Adipose tissue (tissue), 3 donors: ENCODE measurements around the gene OR6A2. TPM values are rescaled to one million over a fixed set of nuclear protein-coding genes. Genes with fewer than 3 reads are reported as not detected.
"Not testable (repeated sequence)": the region's sequence is repeated elsewhere in the genome, so short reads cannot be mapped to it uniquely, and the experiment has no call there.

Source experiments
- H3K27ac ChIP-seq: one replicate; pipeline ENCODE4 v1.5.1; 2013; ENCODE audit warnings: low read depth, low read length
- WGBS, 3 donors: extraction: QIAGEN DNeasy Blood & Tissue Kit; methylation state at CpG; one replicate each; pipeline ENCODE4 v1.1.7; 2013; 5-methylcytosine and 5-hydroxymethylcytosine counted together
- polyA plus RNA-seq, 3 donors: library from polyadenylated mRNA; stranded (reverse); fragments of 200-250 nt; gene quantifications; one replicate each; pipeline ENCODE4 v1.2.3, GENCODE V29; 2013
- donor health status: healthy with polysubstance abuse.
- donor health status: Bipolar disorder and iron deficiency.
- donor health status: healthy.

Gene OR6A2
- polyA plus RNA-seq, result not detected

DNA sequence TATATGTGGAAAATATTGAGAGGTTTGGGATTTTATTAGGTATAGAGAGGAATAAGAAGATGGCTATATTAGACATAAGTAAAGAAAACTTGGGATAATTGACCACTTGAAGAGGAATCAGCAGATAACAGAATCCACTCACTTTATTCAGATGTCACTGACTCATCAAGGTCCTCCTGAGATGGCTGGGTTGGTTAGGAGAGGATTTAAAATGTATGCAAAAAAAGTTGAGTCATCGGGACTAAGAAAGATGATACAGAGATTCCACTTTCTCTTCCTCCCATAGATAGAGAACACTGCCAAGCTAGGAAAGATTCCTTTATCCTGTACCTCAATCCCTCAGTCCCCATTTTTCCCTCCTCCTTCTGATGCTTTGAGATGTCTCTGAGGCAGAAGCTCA, at the start of gene OR6A2:
OR6A2 (minus strand) TSS at position 288 of the 400 bp plus-strand sequence. CDS start 3,981 bp downstream, outside the sequence.
- no peak within 1 kb of the TSS for H3K27ac ChIP-seq
- WGBS, 3 donors, result 78 to 81% (median 79%) methylated on average over 1 of the region's 1 CpG

DNA sequence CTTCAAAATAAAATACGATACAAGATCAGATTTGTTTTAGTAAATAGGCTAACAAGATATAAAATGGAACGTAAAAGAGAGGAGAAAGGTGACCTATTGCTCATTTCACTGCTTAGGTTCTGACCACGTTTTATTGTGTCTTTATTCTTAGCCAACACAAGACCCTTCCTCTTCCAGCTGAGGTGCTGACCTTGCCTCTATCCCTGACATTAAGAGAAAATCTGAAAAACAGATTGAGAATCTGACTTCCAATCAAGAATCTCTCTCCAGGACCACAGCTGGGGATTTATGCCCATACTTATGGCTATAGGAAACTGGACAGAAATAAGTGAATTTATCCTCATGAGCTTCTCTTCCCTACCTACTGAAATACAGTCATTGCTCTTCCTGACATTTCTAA, 45.9 kb upstream of the OR6A2 start, which contains the start of gene OR10A5:
OR10A5 (plus strand) TSS at position 301 of the 400 bp plus-strand sequence; CDS start at position 301, 0 bp downstream.
- no peak within 1 kb of the TSS for H3K27ac ChIP-seq
- WGBS, 3 donors, result 69 to 74% (median 71%) methylated on average over 3 of the region's 3 CpGs

DNA sequence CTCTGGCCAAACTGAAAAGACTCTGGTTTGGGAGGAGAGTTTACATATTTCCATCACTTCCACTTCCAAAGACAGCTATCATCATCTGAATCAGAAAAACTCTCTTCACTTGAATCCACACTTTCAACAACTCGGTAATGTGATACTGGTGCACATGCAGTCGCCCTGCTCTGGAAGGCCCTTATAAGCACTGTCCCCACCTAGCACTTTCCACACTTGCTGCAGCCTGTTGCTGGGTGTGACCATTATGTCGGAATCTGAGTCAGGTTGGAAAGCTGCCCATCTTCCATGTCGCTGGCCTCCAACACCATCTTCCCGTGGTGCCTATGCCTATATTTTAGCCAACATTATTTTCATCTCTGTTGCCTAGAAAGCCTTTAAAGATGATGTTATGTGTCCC, 44.9 kb upstream of the OR6A2 start:
- 89 to 91% (median 91%) methylated on average over 5 of the region's 5 CpGs for WGBS, 3 donors
- no peak overlapping the region for H3K27ac ChIP-seq

DNA sequence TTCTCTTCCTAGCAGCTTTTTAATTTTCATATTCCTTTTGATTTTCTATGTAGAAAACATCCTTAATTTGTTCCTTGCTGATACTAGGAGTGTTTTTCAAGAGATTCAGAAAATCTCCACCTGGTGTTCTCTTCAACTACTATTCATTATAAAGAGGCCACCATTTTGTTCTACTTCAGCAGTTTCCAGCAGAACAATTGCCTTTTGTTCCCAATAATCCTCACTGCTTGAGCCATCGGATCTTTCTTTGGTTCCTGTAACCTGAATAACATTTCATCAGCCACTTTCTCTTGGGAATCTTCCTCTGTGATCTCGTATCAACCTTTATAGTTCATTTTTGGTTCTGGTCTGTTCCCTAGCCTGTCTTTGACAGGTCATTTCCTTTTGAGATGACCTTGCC, 44.2 kb upstream of the OR6A2 start:
- WGBS, 3 donors, result 51 to 66% (median 58%) methylated on average over 2 of the region's 2 CpGs

DNA sequence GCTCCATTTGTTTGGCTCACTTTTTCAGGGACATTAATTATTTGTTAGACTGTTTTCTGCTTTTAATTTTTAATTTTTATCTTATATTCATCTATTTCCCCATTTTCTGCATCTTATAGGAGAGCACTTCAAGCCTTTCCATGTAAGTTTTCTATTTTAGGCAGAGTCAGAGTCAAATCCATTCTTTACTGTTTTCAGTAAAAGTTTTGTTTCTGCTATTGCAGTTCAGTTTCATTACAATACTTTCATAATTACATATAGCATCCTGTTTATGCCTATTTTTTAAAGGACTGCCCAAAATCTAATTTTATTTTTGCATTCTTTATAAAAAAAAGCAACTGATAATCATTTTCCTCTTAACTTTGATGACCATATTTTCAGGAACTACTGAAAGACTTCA, 42.2 kb upstream of the OR6A2 start:
- no peak overlapping the region for H3K27ac ChIP-seq

More for the DNA sequence above, 44.2 kb upstream of the OR6A2 start:
- no peak overlapping the region for H3K27ac ChIP-seq

DNA sequence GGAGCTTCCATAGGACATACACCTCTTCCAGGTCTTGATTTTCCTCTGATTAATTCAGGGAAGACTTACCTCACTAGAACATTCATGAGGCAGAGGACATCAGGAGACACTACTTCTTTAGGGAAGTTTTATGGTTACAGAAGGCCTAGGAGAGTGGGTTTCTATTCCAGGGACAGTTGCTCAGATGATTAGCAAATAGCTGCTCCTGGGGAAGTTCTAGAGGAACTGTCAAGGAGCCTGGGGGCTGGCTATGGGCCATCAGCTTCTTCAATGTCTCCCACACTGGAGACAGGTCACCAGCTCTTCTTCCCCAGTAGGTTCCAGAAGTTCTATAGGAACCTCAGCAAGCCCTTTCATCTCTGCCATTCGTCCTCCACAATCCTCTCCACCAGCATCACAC, 34.5 kb upstream of the OR6A2 start:
- 63 to 81% (median 63%) methylated on average over 1 of the region's 1 CpG for WGBS, 3 donors

DNA sequence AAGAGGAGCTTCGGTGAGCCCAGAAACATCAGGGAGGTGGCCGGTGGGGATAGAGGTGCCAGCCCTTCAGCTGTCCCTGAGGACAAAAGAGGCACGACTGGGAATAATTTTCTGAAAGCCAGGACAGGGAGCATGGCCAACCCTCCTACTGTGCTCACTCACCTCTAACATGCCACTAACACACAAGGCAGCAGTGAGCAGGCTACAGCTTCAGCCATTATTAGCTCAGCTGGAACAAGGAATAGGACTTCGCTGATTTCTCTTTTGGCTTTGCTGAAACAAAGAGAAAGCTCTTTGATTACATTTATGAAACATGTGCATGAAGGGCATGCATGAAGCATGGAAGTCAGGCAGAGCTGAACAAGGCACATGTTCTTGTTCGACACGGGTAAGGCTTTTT, 33.9 kb upstream of the OR6A2 start:
- H3K27ac ChIP-seq, result no peak overlapping the region
- WGBS, 3 donors, result 77 to 81% (median 77%) methylated on average over 6 of the region's 6 CpGs

More for the DNA sequence above, 34.5 kb upstream of the OR6A2 start:
- no peak overlapping the region for H3K27ac ChIP-seq

DNA sequence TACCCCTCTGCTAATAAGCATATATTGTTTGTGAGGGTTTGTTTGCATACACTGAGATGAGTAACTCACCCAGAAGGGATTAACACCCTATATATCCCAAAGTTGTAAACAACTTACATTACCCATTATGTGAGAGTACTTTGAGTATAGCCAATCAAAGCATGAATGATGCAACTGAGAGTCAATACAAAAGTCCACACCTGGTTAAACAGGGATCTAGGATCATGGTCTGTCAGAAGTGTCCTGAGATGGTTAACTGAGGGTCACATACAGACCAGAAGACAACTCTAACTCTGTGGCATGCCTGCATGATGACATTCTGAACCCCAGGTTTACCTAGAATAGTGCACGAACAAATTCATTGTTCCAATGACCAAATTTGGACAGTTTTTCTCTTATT, 28.6 kb upstream of the OR6A2 start:
- H3K27ac ChIP-seq, result no peak overlapping the region
- WGBS, 3 donors, result 73 to 94% (median 78%) methylated on average over 1 of the region's 1 CpG

DNA sequence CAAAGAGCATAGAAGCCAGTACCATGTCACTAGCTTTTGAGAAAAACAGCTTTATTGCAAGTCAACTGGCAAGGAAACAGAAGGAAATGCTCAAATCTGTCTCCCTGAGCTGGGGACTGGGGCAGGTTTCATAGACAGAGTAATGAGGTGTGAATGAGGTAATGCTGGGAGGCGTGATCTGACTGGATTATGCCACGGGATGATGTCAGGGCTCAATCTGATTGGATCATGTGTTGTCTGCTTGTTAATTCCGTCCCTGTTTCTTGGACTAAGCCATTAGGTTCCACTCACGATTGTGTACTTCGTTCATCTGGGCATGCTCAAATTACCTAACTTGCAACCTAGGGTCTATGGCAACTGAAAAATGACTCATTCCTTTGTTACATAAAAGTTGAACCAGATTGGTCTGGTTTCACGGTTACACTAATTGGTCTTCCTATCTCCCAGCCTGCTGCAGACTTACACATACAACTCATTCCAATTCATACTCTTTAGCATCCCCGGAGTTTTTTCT, 25.8 kb upstream of the OR6A2 start:
- H3K27ac ChIP-seq, result no peak overlapping the region
- WGBS, 3 donors, result 79 to 83% (median 82%) methylated on average over 7 of the region's 7 CpGs

DNA sequence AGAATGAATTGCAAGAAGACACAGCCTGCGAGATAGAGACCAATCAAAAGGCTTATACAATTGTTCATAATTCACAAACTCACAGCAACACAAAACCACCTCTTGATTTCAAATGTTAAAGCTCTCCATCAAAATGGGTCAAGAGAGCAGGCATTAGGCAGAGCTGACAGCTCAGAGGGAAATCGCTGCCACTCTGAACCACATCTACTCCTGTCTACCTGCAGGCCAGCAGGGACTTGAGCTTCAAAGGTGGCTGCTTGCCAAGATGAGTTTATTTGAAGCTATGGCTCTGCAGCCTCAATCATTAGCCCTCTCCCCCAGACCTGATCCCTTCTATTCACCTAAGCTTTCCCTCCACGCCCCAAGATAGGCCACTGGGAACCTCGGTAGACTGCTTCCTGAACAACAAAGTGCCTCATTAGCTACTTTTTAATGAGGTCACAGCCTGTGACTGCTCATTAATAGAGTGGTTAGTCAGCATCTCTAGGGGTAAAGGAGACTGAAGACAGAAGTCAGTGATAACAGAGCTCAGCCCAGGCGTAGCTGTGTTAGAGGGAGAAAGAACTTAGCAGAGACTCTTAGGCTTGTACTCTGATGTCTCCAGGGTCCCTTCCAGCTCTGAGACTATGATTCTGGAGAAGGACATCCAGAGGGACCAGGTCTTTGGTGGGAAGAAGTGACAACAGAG, 24.8 kb upstream of the OR6A2 start:
- 56 to 77% (median 74%) methylated on average over 5 of the region's 5 CpGs for WGBS, 3 donors
- no peak overlapping the region for H3K27ac ChIP-seq

DNA sequence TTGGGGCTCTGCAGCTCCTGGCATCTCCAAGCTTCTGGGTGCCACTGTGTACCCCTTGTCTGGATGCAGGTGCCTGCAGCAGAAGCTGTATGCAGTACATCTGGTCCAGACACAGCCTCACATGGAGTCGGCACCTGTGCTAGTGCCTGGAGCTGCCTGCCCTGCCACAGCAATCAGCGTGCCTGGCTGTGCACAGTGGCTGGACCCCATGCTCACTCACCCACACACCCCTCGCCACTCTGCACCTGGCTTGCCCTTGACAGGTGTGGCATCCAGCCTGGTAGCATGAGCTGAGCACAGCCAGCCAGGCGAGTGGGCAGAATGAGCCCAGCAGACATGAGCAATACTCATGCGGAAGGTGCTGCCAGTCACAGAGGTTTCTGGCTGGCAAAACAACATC, 19.5 kb upstream of the OR6A2 start:
- 86 to 91% (median 90%) methylated on average over 5 of the region's 5 CpGs for WGBS, 3 donors

DNA sequence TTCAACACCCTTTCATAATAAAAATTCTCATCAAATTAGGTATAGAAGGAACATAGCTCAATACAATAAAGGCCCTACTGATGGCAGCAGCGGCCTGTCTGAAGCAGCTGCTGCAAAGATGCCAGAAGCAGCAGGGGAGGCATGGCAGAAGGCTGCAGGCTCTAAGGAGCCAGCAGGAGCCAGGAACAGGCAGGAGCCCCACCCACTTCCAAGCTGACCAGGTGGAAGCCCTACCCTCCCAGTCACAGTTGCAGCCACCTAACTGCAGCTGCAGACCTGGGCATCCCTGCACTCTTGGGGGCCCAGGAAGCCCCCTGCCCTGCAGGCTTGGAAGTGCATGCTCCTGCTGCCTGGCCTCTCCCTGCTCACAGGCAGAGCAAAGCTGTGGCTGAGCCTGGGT, 18.2 kb upstream of the OR6A2 start:
- no peak overlapping the region for H3K27ac ChIP-seq
- WGBS, 3 donors, result 56 to 75% (median 65%) methylated on average over 1 of the region's 1 CpG

More for the DNA sequence above, 19.5 kb upstream of the OR6A2 start:
- H3K27ac ChIP-seq, result no peak overlapping the region

DNA sequence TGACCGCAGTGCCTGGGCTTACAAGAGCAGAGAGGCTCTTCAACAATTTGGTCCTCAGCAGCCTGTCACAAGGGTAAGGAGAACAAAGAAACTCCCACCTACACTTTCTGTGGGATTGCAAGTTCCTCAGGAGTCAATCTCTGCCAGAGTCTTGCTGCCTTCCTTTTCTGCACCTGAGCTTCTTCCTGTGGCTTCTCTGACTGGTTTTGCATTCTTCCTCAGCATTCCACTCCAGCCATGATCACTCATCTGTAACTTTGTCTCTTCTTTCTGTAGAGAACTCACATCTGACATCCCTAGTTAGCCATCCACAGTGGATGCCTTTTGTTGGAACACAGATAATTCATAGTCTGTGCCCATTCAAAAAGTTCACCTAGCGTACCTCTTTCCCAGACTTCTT, 14.2 kb upstream of the OR6A2 start:
- 60 to 72% (median 71%) methylated on average over 2 of the region's 2 CpGs for WGBS, 3 donors
- H3K27ac ChIP-seq, result no peak overlapping the region

DNA sequence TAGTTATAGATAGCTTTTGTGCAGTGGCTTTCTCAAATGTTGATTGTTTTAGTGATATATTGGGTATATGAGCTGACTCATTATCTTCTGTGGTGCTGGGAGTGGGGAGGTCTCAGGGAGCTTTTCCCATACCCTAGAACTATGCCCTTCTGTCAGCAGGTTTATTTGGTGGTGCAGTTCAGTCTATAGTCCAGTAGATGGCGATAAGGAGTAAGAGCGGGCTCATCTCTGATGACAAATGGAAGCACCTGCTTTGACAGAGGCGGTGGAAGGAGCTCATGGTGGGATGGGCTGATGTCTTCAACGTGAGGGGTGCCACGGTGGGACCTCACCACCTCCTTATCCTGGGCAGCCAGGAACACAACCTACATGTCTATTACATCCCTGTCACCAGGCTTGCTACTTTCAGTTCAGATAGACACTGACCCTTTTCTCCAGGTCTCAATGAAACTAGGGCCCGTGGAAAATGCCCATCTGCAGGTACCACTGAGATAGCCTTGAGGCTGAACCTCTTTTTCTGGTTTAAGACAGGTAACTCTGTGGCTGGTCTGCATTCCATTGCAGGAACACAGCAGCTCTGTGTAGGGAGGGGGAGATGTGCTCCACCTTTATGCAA, 13.0 kb upstream of the OR6A2 start:
- WGBS, 3 donors, result 14 to 18% (median 16%) methylated on average over 6 of the region's 6 CpGs

DNA sequence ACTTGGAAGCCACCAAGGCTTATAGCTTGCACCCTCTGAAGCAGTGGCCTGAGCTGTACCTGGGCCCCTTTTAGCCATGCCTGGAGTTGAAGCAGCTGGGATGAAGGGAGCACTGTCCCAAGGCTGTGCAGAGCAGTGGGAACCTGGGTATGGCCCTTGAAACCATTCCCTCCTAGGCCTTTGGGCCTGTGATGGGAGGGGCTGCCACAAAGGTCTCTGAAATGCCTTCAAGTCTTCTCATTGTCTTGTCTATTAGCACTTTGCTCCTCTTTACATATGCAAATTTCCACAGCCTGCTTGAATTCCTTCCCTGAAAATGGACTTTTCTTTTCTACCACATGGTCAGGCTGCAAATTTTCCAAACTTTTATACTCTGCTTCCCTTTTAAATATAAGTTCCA, 1.6 kb upstream of the OR6A2 start:
- H3K27ac ChIP-seq, result not testable (repeated sequence)

More for the DNA sequence above, 13.0 kb upstream of the OR6A2 start:
- H3K27ac ChIP-seq, result no peak overlapping the region

DNA sequence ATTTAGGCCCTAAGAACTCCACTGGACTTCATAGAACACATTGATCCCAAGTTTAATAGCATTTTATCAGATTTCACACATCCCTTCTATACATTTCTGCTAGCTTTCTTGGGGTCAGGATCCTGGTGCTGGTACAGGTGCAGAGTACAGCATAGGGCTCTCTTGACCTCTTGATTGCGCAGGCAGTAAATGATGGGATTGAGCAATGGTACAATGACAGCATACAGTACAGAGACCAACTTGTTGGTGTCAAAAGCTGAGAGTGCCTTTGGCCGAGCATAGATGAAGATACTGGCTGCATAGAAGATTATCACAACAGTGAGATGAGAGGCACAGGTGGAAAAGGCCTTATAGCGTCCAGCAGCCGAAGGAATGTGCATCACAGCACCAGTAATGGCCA, 4.8 kb downstream of the OR6A2 start:
- H3K27ac ChIP-seq, result no peak overlapping the region
- WGBS, 3 donors, result 83 to 88% (median 85%) methylated on average over 4 of the region's 4 CpGs

DNA sequence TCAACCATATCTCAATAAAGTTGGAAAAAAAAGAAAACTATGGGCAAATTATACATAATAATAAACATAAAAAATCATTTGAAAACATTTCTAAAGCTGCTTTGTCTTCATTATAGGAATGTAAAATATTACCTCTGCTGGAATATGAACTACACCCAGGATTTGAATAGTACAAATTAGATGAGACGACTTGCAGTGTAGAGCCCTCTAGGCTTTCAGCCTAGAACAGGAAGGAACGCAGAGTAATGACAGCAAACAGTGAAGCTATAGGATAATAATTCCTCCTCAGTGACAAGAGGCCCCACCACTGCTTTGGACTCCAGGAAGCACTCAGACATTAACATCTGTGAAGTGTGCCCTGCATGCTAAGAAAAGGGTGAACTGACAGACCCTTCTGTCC, 8.9 kb downstream of the OR6A2 start:
- H3K27ac ChIP-seq, result no peak overlapping the region
- WGBS, 3 donors, result 56 to 61% (median 58%) methylated on average over 2 of the region's 2 CpGs

DNA sequence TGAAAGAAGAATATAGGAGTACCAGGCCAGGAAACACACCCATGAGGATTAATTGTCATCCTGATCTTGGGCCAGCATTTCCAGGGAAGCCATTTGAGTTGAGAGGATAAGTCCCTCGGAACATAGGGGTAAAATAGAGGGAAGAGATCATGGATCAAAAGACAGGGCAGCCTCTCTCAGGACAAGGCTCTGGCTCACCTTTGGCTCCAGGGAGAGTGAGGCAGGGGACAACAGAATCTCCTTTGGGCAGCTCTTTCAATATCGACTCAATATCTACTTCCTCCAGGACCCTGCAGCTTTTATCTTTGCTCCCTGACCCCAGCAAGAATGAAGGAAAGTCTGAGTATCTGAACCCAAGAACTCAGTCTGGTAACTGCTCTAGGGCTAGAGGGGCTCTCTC, 16.8 kb downstream of the OR6A2 start, which contains the start of gene OR2AG1:
OR2AG1 (plus strand) TSS at position 301 of the 400 bp plus-strand sequence. CDS start 2,018 bp downstream, outside the sequence.
- 69 to 81% (median 76%) methylated on average over 2 of the region's 2 CpGs for WGBS, 3 donors
- H3K27ac ChIP-seq, result no peak within 1 kb of the TSS

DNA sequence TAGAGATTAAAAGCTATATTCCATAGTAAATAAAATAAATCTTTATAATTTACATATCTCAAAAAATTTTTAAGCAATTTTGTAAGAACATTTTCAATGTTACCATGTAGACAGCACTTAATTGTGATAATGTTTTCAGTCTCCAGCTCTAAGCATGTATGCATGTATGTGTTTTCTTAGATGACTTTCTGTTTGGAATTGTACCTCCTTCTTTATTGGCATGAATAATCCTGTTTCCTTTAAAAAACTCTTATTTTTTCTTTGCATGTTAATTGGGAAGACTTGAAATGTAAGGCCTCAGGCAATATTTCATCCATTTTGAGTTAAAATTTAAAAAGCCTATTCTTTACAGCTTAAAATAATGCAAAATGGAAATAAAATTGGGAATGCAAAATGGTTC, 18.7 kb downstream of the OR6A2 start:
- no peak overlapping the region for H3K27ac ChIP-seq

DNA sequence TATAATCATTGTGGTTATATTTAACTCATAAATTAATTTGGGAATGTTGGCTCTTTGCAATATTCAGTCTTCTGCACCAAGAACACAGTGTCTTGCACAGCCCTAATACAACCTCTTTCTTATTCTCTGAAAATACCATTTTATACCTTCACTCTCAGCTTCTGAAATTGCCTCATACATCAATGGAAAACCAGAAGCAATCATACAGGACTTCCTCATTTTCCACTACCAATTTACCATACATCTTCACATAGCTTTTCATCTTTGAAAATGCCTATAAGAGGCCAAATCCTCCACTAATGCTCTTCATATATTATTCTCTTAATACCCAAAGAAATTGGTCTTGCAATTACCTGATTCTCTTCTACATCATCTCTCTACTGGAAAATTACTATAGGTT, 21.0 kb downstream of the OR6A2 start:
- H3K27ac ChIP-seq, result no peak overlapping the region
